ENCODE results near the gene FGD4.
"Not testable (repeated sequence)": the region's sequence is repeated elsewhere in the genome, so short reads cannot be mapped to it uniquely, and the experiment has no call there.

Gene FGD4

DNA sequence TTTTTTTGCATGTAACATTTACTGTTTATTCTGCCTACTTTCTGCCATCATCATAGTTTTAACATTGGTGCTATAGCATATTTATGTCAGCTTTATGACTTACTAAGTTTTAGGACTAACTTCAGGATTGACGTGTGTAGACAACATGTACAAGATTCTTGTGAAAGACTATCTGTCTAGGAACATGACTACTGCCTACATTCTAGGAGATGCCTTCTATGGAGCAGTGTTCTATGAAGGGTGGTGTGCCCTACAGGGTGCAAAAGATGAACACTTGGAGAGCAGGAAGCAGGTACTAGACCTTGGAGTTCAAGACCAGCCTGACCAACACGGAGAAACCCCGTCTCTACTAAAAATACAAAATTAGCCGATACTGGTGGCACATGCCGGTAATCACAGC is 118.6 kb downstream of the FGD4 start:
- Histone ChIP-seq H3K27ac (replicated peaks) (no peak overlapping the region), H3K4me3 (replicated peaks; ENCODE audit: insufficient read depth, low read length) (no peak overlapping the region), H3K27me3 (ENCODE audit: insufficient read depth, poor library complexity, severe bottlenecking) (no peaks in the 10 kb centered on the region)
- TF ChIP-seq, protein P1, sequence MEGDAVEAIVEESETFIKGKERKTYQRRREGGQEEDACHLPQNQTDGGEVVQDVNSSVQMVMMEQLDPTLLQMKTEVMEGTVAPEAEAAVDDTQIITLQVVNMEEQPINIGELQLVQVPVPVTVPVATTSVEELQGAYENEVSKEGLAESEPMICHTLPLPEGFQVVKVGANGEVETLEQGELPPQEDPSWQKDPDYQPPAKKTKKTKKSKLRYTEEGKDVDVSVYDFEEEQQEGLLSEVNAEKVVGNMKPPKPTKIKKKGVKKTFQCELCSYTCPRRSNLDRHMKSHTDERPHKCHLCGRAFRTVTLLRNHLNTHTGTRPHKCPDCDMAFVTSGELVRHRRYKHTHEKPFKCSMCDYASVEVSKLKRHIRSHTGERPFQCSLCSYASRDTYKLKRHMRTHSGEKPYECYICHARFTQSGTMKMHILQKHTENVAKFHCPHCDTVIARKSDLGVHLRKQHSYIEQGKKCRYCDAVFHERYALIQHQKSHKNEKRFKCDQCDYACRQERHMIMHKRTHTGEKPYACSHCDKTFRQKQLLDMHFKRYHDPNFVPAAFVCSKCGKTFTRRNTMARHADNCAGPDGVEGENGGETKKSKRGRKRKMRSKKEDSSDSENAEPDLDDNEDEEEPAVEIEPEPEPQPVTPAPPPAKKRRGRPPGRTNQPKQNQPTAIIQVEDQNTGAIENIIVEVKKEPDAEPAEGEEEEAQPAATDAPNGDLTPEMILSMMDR (IDR thresholded peaks at IDR 0.05; ENCODE audit: insufficient read depth, low read length) = no peak
- TF ChIP-seq POLR2AphosphoS5 (IDR thresholded peaks at IDR 0.05; ENCODE audit: low read depth) (no peak), SPI1 (IDR thresholded peaks at IDR 0.05; ENCODE audit: borderline replicate concordance, low read depth) (no peak), GABPA (IDR thresholded peaks at IDR 0.05; ENCODE audit: low read depth) (no peak)
- TF ChIP-seq, protein P2, sequence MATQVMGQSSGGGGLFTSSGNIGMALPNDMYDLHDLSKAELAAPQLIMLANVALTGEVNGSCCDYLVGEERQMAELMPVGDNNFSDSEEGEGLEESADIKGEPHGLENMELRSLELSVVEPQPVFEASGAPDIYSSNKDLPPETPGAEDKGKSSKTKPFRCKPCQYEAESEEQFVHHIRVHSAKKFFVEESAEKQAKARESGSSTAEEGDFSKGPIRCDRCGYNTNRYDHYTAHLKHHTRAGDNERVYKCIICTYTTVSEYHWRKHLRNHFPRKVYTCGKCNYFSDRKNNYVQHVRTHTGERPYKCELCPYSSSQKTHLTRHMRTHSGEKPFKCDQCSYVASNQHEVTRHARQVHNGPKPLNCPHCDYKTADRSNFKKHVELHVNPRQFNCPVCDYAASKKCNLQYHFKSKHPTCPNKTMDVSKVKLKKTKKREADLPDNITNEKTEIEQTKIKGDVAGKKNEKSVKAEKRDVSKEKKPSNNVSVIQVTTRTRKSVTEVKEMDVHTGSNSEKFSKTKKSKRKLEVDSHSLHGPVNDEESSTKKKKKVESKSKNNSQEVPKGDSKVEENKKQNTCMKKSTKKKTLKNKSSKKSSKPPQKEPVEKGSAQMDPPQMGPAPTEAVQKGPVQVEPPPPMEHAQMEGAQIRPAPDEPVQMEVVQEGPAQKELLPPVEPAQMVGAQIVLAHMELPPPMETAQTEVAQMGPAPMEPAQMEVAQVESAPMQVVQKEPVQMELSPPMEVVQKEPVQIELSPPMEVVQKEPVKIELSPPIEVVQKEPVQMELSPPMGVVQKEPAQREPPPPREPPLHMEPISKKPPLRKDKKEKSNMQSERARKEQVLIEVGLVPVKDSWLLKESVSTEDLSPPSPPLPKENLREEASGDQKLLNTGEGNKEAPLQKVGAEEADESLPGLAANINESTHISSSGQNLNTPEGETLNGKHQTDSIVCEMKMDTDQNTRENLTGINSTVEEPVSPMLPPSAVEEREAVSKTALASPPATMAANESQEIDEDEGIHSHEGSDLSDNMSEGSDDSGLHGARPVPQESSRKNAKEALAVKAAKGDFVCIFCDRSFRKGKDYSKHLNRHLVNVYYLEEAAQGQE (IDR thresholded peaks at IDR 0.05; ENCODE audit: insufficient replicate concordance, low read depth) = no peak
- no peak for DNase-seq (ENCODE audit: low read depth in 1 of 2, low spot score in 1 of 2)

DNA sequence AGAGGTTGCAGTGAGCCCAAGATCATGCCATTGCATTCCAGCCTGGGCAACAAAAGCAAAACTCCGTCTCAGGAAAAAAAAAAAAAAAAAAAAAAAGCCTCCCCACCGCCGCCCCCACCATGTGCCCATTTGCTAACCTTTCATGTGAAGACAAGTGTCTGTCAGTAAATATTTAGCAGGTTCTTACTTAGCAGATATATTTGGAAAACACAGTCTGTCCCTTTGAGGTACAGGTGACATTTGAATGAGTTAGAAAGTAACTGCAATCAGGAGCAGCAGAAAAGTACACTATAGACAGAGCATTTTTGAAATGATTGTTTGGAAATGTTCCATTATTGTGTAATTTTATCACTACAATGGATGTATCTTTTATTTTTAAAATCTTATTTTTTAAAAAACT is 119.7 kb downstream of the FGD4 start:
- no peak overlapping the region for H3K4me3 ChIP-seq (replicated peaks; ENCODE audit: insufficient read depth, low read length)
- H3K27me3 ChIP-seq (ENCODE audit: insufficient read depth, poor library complexity, severe bottlenecking) = no peaks in the 10 kb centered on the region
- no peak for DNase-seq (ENCODE audit: low read depth in 1 of 2, low spot score in 1 of 2)
- no peak overlapping the region for H3K27ac ChIP-seq (replicated peaks)
- TF ChIP-seq, protein P2 (IDR thresholded peaks at IDR 0.05; ENCODE audit: insufficient replicate concordance, low read depth) = no peak
- TF ChIP-seq GABPA (IDR thresholded peaks at IDR 0.05; ENCODE audit: low read depth) (no peak), SPI1 (IDR thresholded peaks at IDR 0.05; ENCODE audit: borderline replicate concordance, low read depth) (no peak), POLR2AphosphoS5 (IDR thresholded peaks at IDR 0.05; ENCODE audit: low read depth) (no peak)
- TF ChIP-seq, protein P1 (IDR thresholded peaks at IDR 0.05; ENCODE audit: insufficient read depth, low read length) = no peak

DNA sequence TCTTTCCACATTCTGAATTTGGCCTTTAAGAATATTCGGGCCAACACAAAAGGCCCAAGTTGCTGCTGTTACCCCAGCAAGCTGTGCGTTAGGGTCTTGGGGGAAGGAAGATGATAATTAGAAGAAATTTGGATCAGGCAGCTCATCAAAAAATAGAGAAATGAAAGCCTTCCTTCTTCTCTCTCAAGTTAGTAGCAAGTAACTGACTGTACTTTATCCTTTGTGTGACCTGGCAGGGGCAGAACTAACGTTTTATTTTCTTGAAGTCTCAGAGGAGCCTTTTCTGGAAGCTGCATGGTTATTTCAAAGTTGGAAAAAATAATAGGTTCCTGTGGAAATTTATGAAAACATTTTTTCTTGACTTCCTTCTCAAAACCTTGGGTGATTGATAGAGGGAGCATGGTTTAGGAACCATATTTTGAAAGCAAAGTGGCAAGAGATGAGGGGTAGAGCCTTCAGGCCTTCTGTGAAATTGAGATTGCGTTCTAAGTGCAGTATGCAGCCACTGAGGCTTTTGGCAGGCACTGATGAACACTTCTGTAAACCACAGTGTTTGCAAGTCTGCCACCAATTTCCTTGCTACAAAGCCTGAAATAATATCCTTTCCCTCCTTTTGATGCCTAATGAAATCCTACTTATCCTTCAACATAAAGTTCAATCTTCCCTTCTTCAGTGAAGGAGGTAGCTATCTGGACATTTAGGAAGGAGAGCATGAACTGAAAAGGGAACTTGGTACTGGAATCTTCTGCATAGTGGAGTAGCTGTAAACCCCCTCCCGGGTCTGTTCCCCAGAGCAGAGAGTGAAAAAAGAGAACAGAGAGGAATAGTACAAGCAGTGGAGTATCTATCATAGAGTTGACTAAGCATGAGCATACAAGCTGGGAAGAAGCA is 123.2 kb downstream of the FGD4 start:
- peak in 1 of 2 experiments; percentile 64 for DNase-seq (ENCODE audit: low read depth in 1 of 2, low spot score in 1 of 2)
- TF ChIP-seq SPI1 (IDR thresholded peaks at IDR 0.05; ENCODE audit: borderline replicate concordance, low read depth) = peak; percentile 50; the same call in 1 of the 2 replicates
- TF ChIP-seq, protein P1 (IDR thresholded peaks at IDR 0.05; ENCODE audit: insufficient read depth, low read length) = no peak
- peak overlapping the region; percentile 78 for H3K27ac ChIP-seq (replicated peaks)
- no peak overlapping the region for H3K4me3 ChIP-seq (replicated peaks; ENCODE audit: insufficient read depth, low read length)
- no peaks in the 10 kb centered on the region for H3K27me3 ChIP-seq (ENCODE audit: insufficient read depth, poor library complexity, severe bottlenecking)

DNA sequence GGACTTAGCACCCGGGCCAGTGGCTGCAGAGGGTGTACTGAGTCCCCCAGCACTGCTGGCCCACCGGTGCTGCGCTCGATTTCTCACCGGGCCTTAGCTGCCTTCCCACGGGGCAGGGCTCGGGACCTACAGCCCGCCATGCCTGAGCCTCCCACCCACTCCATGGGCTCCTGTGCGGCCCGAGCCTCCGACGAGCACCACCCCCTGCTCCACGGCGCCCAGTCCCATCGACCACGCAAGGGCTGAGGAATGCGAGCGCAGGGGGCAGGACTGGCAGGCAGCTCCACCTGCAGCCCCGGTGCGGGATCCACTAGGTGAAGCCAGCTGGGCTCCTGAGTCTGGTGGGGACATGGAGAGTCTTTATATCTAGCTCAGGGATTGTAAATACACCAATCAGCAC is 126.4 kb downstream of the FGD4 start:
- not testable (repeated sequence) for H3K27ac ChIP-seq (replicated peaks); H3K4me3 ChIP-seq (replicated peaks; ENCODE audit: insufficient read depth, low read length); DNase-seq (ENCODE audit: low read depth in 1 of 2, low spot score in 1 of 2); H3K27me3 ChIP-seq (ENCODE audit: insufficient read depth, poor library complexity, severe bottlenecking)

DNA sequence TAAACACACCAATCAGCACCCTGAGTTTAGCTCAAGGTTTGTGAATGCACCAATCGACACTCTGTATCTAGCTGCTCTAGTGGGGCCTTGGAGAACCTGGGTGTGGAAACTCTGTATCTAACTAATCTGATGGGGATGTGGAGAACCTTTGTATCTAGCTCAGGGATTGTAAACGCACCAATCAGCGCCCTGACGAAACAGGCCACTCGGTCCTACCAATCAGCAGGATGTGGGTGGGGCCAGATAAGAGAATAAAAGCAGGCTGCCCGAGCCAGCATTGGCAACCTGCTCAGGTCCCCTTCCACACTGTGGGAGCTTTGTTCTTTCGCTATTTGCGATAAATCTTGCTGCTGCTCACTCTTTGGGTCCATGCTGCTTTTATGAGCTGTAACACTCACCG is 127.0 kb downstream of the FGD4 start:
- not testable (repeated sequence) for H3K27me3 ChIP-seq (ENCODE audit: insufficient read depth, poor library complexity, severe bottlenecking); H3K27ac ChIP-seq (replicated peaks); H3K4me3 ChIP-seq (replicated peaks; ENCODE audit: insufficient read depth, low read length); DNase-seq (ENCODE audit: low read depth in 1 of 2, low spot score in 1 of 2)

Measured in HL-60 (cell line).